Esophagus muscularis mucosa (tissue), 3 donors: Measurements from ENCODE around the gene KRCC1.

Experiments
- CTCF ChIP-seq, 3 experiments: fragments of 200-600 bp in 2 of 3; fragments of 450-650 bp in 1 of 3; sonication (generic) in 2 of 3; IDR thresholded peaks; one replicate each; pipeline ENCODE4 v1.5.1; 2017 to 2019; ENCODE audit warnings: antibody characterized with exemption in 3 of 3, mild to moderate bottlenecking in 2 of 3, moderate library complexity in 1 of 3
- POLR2A ChIP-seq: fragments of 450-650 bp; IDR thresholded peaks from one replicate; pipeline ENCODE4 v1.6.1; 2017; ENCODE audit warnings: antibody characterized with exemption, moderate library complexity, mild to moderate bottlenecking, low read depth
- POLR2AphosphoS5 ChIP-seq, 2 donors: sonication (generic); formaldehyde crosslinking; IDR thresholded peaks; one replicate each; pipeline ENCODE4 v1.6.1; 2017; ENCODE audit warnings: antibody characterized with exemption in 2 of 2

GRCh38 chr2:88080545-88080944 lies 25.0 kb upstream of the KRCC1 start:
- TF ChIP-seq POLR2AphosphoS5 (IDR thresholded peaks at IDR 0.05) = no peak
- TF ChIP-seq CTCF (IDR thresholded peaks at IDR 0.05) = no peak
- no peak for TF ChIP-seq POLR2A
